ENCODE measurements around the gene OSBPL7.

The OSBPL7 gene

GRCh38 chr17:47819475-47819874 lies 2.1 kb downstream of the OSBPL7 start:
- Histone ChIP-seq H3K79me2 (ENCODE audit: low read length) (peaks cover 19% of the 10 kb centered on the region), H3K27ac (ENCODE audit: low read length) (no peak overlapping the region), H3K27me3 (replicated peaks; ENCODE audit: insufficient read depth, low read length) (no peaks in the 10 kb centered on the region), H4K20me1 (ENCODE audit: insufficient read depth, low read length) (no peaks in the 10 kb centered on the region), H2AFZ (ENCODE audit: low read length) (no peak overlapping the region), H3K4me3 (ENCODE audit: low read length) (no peak overlapping the region), H3K36me3 (replicated peaks; ENCODE audit: insufficient read depth, low read length) (no peaks in the 10 kb centered on the region), H3K9ac (ENCODE audit: low read length) (no peak overlapping the region), H3K9me2 (replicated peaks; ENCODE audit: insufficient read depth, low read length) (no peaks in the 10 kb centered on the region), H3K4me2 (ENCODE audit: low read depth, low read length) (no peak overlapping the region), H3K9me3 (replicated peaks; ENCODE audit: insufficient read depth, low read length) (no peaks in the 10 kb centered on the region), H3F3A (ENCODE audit: insufficient read depth, low read length) (no peaks in the 10 kb centered on the region), H3K4me1 (ENCODE audit: low read length) (peaks cover 15% of the 10 kb centered on the region; the same call in 1 of the 2 replicates)
- DNase-seq, result no peak
- TF ChIP-seq EZH2 (optimal IDR thresholded peaks at IDR 0.05; ENCODE audit: low read depth, low read length), result no peak
- TF ChIP-seq EZH2phosphoT487 (IDR thresholded peaks at IDR 0.05; ENCODE audit: low read length), result no peak
- TF ChIP-seq, protein P1, sequence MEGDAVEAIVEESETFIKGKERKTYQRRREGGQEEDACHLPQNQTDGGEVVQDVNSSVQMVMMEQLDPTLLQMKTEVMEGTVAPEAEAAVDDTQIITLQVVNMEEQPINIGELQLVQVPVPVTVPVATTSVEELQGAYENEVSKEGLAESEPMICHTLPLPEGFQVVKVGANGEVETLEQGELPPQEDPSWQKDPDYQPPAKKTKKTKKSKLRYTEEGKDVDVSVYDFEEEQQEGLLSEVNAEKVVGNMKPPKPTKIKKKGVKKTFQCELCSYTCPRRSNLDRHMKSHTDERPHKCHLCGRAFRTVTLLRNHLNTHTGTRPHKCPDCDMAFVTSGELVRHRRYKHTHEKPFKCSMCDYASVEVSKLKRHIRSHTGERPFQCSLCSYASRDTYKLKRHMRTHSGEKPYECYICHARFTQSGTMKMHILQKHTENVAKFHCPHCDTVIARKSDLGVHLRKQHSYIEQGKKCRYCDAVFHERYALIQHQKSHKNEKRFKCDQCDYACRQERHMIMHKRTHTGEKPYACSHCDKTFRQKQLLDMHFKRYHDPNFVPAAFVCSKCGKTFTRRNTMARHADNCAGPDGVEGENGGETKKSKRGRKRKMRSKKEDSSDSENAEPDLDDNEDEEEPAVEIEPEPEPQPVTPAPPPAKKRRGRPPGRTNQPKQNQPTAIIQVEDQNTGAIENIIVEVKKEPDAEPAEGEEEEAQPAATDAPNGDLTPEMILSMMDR (IDR thresholded peaks at IDR 0.05; ENCODE audit: low read length), result no peak

- H3K27ac ChIP-seq (ENCODE audit: low read length), result no peak overlapping the region
- H3K4me1 ChIP-seq (ENCODE audit: low read length), result peaks cover 15% of the 10 kb centered on the region; the same call in 1 of the 2 replicates
- no peaks in the 10 kb centered on the region for H3K9me2 ChIP-seq (replicated peaks; ENCODE audit: insufficient read depth, low read length)
- no peaks in the 10 kb centered on the region for H3K9me3 ChIP-seq (replicated peaks; ENCODE audit: insufficient read depth, low read length)
- peaks cover 19% of the 10 kb centered on the region for H3K79me2 ChIP-seq (ENCODE audit: low read length)
- no peaks in the 10 kb centered on the region for H3F3A ChIP-seq (ENCODE audit: insufficient read depth, low read length)
- H3K9ac ChIP-seq (ENCODE audit: low read length), result no peak overlapping the region
- H3K4me2 ChIP-seq (ENCODE audit: low read depth, low read length), result no peak overlapping the region
- no peak overlapping the region for H2AFZ ChIP-seq (ENCODE audit: low read length)
- H4K20me1 ChIP-seq (ENCODE audit: insufficient read depth, low read length), result no peaks in the 10 kb centered on the region
- no peak overlapping the region for H3K4me3 ChIP-seq (ENCODE audit: low read length)
- no peaks in the 10 kb centered on the region for H3K27me3 ChIP-seq (replicated peaks; ENCODE audit: insufficient read depth, low read length)
- H3K36me3 ChIP-seq (replicated peaks; ENCODE audit: insufficient read depth, low read length), result no peaks in the 10 kb centered on the region
- DNase-seq, result no peak
- TF ChIP-seq EZH2 (optimal IDR thresholded peaks at IDR 0.05; ENCODE audit: low read depth, low read length) (no peak), EZH2phosphoT487 (IDR thresholded peaks at IDR 0.05; ENCODE audit: low read length) (no peak)
- TF ChIP-seq, protein P1 (IDR thresholded peaks at IDR 0.05; ENCODE audit: low read length), result no peak
These were observed 3.4 kb downstream of the OSBPL7 start for GRCh38 chr17:47818002-47818695.

DNA sequence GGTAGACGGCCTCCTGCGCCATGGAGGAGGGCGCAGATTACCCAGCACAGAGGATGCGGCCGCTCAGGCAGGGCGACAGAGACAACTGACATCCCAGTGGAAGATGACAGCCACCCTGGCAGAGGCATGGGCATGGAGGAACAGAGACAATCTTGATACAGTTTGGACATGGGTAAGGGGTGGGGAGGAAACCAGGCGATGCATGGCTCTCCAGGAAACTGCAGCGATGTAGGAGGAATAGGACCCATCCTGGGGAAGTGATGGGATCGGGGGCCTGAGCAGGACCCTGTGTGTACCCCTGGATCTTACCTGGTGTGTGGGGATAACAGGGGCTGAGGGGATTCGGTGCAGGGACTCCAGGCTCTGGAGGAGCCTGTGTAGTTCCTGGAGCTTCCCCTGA lies 4.6 kb downstream of the OSBPL7 start:
- Histone ChIP-seq H3K27ac (ENCODE audit: low read length) (no peak overlapping the region), H4K20me1 (ENCODE audit: insufficient read depth, low read length) (no peaks in the 10 kb centered on the region), H3K79me2 (ENCODE audit: low read length) (peaks cover 17% of the 10 kb centered on the region), H3K36me3 (replicated peaks; ENCODE audit: insufficient read depth, low read length) (no peaks in the 10 kb centered on the region), H3K4me3 (ENCODE audit: low read length) (no peak overlapping the region), H3K4me2 (ENCODE audit: low read depth, low read length) (no peak overlapping the region), H3K9ac (ENCODE audit: low read length) (no peak overlapping the region), H2AFZ (ENCODE audit: low read length) (no peak overlapping the region), H3K9me2 (replicated peaks; ENCODE audit: insufficient read depth, low read length) (no peaks in the 10 kb centered on the region), H3K9me3 (replicated peaks; ENCODE audit: insufficient read depth, low read length) (no peaks in the 10 kb centered on the region), H3K27me3 (replicated peaks; ENCODE audit: insufficient read depth, low read length) (no peaks in the 10 kb centered on the region), H3K4me1 (ENCODE audit: low read length) (peaks cover 6% of the 10 kb centered on the region; the same call in 1 of the 2 replicates), H3F3A (ENCODE audit: insufficient read depth, low read length) (no peaks in the 10 kb centered on the region)
- DNase-seq, result no peak
- TF ChIP-seq, protein P1 (IDR thresholded peaks at IDR 0.05; ENCODE audit: low read length), result no peak
- TF ChIP-seq EZH2 (optimal IDR thresholded peaks at IDR 0.05; ENCODE audit: low read depth, low read length), result no peak
- TF ChIP-seq EZH2phosphoT487 (IDR thresholded peaks at IDR 0.05; ENCODE audit: low read length), result no peak

Measured in MM.1S (cell line).